Activated naive CD4-positive, alpha-beta T cell treated with anti-CD3 and anti-CD28 coated beads, Interleukin-2, amount 50 U/mL, for 72 hours (primary cell): ENCODE data around the gene SLCO3A1. TPM values are rescaled to one million over a fixed set of nuclear protein-coding genes. Genes with fewer than 3 reads are reported as not detected.
A peak's percentile ranks its signal among the peaks of the same experiment; 100 is the strongest.

Experiments used
- ATAC-seq, 2 donors: fragments of 150-1000 bp; cut with Tn5 transposase; 2 replicates each; pipeline ENCODE4 v1.10.0; 2021; ENCODE audit warnings: mild to moderate bottlenecking in 2 of 2, moderate library complexity in 2 of 2
- DNase-seq, 2 donors: peaks; one replicate each; pipeline ENCODE4 v3.0.0; 2021 to 2022; ENCODE audit warnings: low spot score in 2 of 2
- H3K27ac Mint-ChIP-seq, 2 donors: one replicate each; pipeline ENCODE4 v1.8.0; 2022; ENCODE audit warnings: mild to moderate bottlenecking in 2 of 2, mixed read lengths in 2 of 2
- H3K36me3 Mint-ChIP-seq, 2 donors: one replicate each; pipeline ENCODE4 v1.8.0; 2022; ENCODE audit warnings: mixed read lengths in 2 of 2
- H3K9me3 Mint-ChIP-seq, 2 donors: one replicate each; pipeline ENCODE4 v1.8.0; 2022; ENCODE audit warnings: mixed read lengths in 2 of 2
- total RNA-seq, 2 donors: library from RNA; stranded (reverse); gene quantifications; one replicate each; pipeline ENCODE4 v1.2.3, GENCODE V29; 2022

SLCO3A1 gene
- total RNA-seq, 2 donors from 2014 or later, result 3.2 to 3.9 TPM

DNA sequence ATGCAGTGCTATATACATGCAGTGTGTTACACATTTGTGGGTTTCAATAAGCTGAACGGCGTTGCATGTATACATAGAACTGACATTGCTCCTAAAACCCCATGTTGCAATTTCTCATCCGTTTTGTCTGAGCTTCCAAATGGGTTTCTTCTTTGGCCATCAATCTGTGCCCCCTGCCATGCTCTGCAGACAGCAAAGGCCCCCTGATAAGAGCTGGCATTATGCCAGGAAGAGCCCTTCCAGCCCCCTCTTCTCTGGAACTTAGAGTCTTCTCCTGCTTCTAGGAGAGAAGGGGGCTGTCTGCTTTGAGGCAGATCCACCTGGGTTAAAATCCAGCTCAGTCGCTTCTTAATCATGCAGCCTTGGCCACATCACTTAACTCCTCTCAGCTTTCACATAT lies 254.0 kb downstream of the SLCO3A1 start:
- ATAC-seq, result no peak
- no peaks in the 10 kb centered on the region for H3K9me3 Mint-ChIP-seq
- H3K27ac Mint-ChIP-seq, result no peak overlapping the region
- DNase-seq, result no peak
- no peaks in the 10 kb centered on the region for H3K36me3 Mint-ChIP-seq

- no peaks in the 10 kb centered on the region for H3K36me3 Mint-ChIP-seq
- H3K27ac Mint-ChIP-seq, result no peak overlapping the region
- H3K9me3 Mint-ChIP-seq, result no peaks in the 10 kb centered on the region
- DNase-seq (no peak), ATAC-seq (no peak)
Observed at GRCh38 chr15:92109191-92109873, 255.8 kb downstream of the SLCO3A1 start.

GRCh38 chr15:92111291-92111690 lies 257.8 kb downstream of the SLCO3A1 start:
- DNase-seq (no peak), ATAC-seq (no peak)
- H3K27ac Mint-ChIP-seq, result no peak overlapping the region
- H3K36me3 Mint-ChIP-seq, result no peaks in the 10 kb centered on the region
- H3K9me3 Mint-ChIP-seq, result no peaks in the 10 kb centered on the region

- Mint-ChIP-seq H3K27ac (peak overlapping the region; percentile 8 to 37), H3K36me3 (no peaks in the 10 kb centered on the region), H3K9me3 (no peaks in the 10 kb centered on the region)
- ATAC-seq, result no peak
- no peak for DNase-seq
Observed at GRCh38 chr15:92111751-92112150, 258.2 kb downstream of the SLCO3A1 start.

- ATAC-seq, result no peak
- Mint-ChIP-seq H3K36me3 (no peaks in the 10 kb centered on the region), H3K27ac (peak overlapping the region; percentile 8 to 37), H3K9me3 (no peaks in the 10 kb centered on the region)
- no peak for DNase-seq
Observed at GRCh38 chr15:92112180-92112579, 258.7 kb downstream of the SLCO3A1 start.

GRCh38 chr15:92112711-92113110 lies 259.2 kb downstream of the SLCO3A1 start:
- DNase-seq (no peak), ATAC-seq (no peak)
- no peak overlapping the region for H3K27ac Mint-ChIP-seq
- no peaks in the 10 kb centered on the region for H3K36me3 Mint-ChIP-seq
- H3K9me3 Mint-ChIP-seq, result no peaks in the 10 kb centered on the region

DNA sequence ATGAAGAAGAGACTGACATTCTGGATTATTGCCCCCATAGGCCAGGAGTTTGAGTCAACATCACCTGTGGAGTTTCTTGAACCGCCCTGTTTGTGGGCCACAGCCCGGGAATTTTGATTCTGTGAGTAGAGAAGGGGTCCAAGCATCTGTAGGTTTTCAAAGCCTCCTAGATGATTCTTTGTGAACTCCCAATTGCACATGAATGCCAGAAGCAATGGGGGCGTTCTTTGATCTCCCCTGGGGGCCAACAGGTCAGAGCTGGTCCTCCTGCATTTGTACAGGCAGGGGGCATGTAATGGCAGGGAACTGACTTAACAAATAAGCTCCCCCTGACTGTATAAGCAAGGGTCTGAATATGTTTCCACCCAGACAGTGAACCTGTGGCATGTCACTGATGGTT lies 260.3 kb downstream of the SLCO3A1 start:
- DNase-seq, result no peak
- H3K9me3 Mint-ChIP-seq, result no peaks in the 10 kb centered on the region
- H3K36me3 Mint-ChIP-seq, result no peaks in the 10 kb centered on the region
- no peak for ATAC-seq
- H3K27ac Mint-ChIP-seq, result no peak overlapping the region

DNA sequence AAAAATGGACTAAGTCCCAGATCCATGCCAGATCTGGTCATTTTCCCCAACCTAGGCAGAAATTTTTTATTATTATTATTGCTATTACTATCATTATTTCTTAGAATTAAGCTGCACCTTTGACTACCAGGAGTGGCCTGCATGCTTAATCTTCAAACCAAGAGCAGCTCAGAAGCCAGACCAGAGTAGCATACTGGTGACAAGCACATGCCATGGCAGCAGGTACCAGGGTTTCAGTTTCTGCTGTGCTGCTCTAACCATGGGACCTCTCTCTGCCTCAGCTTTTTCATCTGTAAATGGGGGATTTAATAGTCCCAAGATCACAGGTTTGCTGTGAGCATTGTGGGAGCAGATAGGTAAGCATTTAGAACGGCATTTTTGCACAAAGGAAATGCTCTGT lies 262.3 kb downstream of the SLCO3A1 start:
- peaks cover 0 to 4% of the 10 kb centered on the region in 2 donors for H3K36me3 Mint-ChIP-seq
- DNase-seq (no peak), ATAC-seq (no peak)
- no peak overlapping the region for H3K27ac Mint-ChIP-seq
- H3K9me3 Mint-ChIP-seq, result no peaks in the 10 kb centered on the region

DNA sequence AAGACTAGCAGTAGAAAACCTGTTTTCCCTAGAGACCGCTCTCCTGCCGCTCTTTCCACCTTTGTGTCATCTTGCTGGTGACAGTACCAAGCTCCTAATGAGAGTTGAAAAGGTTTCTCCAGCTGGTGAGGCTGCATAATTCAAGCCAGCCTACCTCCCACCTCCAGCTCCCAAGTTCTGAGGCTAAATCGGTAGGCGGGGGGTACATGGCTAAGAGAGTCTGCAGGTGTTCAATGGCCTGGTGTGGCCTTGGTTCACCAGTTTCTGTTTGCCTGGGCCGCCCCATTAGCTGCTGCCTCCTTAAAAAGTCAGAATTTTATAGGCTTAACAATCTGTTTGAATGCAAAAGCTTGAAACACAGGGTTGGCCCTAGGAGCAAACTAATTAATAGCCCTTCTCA lies 262.8 kb downstream of the SLCO3A1 start:
- H3K36me3 Mint-ChIP-seq, result peaks cover 2 to 9% of the 10 kb centered on the region in 2 donors
- H3K9me3 Mint-ChIP-seq, result peaks cover under 1% of the 10 kb centered on the region in 2 donors
- ATAC-seq, result no peak
- DNase-seq, result no peak
- no peak overlapping the region for H3K27ac Mint-ChIP-seq

DNA sequence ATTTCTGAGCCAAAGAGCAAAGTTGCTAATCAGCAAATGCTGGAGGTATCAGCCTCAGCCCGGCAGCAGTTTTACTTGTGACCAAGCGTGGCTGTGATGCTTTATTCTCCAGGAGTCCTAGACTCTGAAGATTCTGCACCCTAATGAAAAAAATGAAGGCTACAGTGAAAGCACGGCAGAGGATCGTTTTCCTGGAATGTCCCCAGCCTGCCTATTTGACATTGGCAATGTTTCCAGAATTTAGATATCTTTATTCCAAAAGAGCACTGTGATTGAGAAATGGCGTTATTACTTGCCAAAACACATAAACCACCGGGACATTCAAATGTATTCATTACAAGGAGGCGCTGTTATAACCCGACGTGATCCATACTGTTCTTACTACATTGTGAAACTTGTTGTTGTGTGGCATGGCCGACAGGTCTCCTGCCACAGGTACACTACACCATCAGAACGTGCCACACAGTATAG lies 263.8 kb downstream of the SLCO3A1 start:
- Mint-ChIP-seq H3K36me3 (peaks cover 10 to 16% of the 10 kb centered on the region in 2 donors), H3K9me3 (peaks cover 6% of the 10 kb centered on the region in 2 donors), H3K27ac (no peak overlapping the region)
- ATAC-seq, result no peak
- DNase-seq, result no peak

GRCh38 chr15:92118162-92118935 lies 264.8 kb downstream of the SLCO3A1 start:
- H3K27ac Mint-ChIP-seq, result no peak overlapping the region

GRCh38 chr15:92118936-92119325 lies 265.4 kb downstream of the SLCO3A1 start:
- DNase-seq, result no peak
- peaks cover 10 to 16% of the 10 kb centered on the region in 2 donors for H3K36me3 Mint-ChIP-seq
- no peak for ATAC-seq
- H3K27ac Mint-ChIP-seq, result no peak overlapping the region
- peaks cover 6% of the 10 kb centered on the region in 2 donors for H3K9me3 Mint-ChIP-seq

More at GRCh38 chr15:92118162-92118935, 264.8 kb downstream of the SLCO3A1 start:
- ATAC-seq, result no peak
- Mint-ChIP-seq H3K36me3 (peaks cover 10 to 16% of the 10 kb centered on the region in 2 donors), H3K9me3 (peaks cover 6% of the 10 kb centered on the region in 2 donors)
- no peak for DNase-seq

- ATAC-seq, result no peak
- Mint-ChIP-seq H3K9me3 (peaks cover 6% of the 10 kb centered on the region in 2 donors), H3K27ac (no peak overlapping the region), H3K36me3 (peaks cover 10 to 16% of the 10 kb centered on the region in 2 donors)
- no peak for DNase-seq
Observed at GRCh38 chr15:92120094-92120795, 266.7 kb downstream of the SLCO3A1 start.

- H3K27ac Mint-ChIP-seq, result no peak overlapping the region
- ATAC-seq, result no peak
- no peak for DNase-seq
- H3K36me3 Mint-ChIP-seq, result peaks cover 10 to 16% of the 10 kb centered on the region in 2 donors
- H3K9me3 Mint-ChIP-seq, result peaks cover 6% of the 10 kb centered on the region in 2 donors
Observed at GRCh38 chr15:92121047-92121446, 267.5 kb downstream of the SLCO3A1 start.

GRCh38 chr15:92122259-92122658 lies 268.8 kb downstream of the SLCO3A1 start:
- H3K27ac Mint-ChIP-seq, result no peak overlapping the region
- ATAC-seq (peak; percentile 45 to 51), DNase-seq (no peak)
- H3K36me3 Mint-ChIP-seq, result peaks cover 10 to 18% of the 10 kb centered on the region in 2 donors
- peaks cover 6% of the 10 kb centered on the region in 2 donors for H3K9me3 Mint-ChIP-seq

GRCh38 chr15:92123962-92124656 lies 270.6 kb downstream of the SLCO3A1 start:
- H3K27ac Mint-ChIP-seq, result peak overlapping the region; percentile 15 to 17
- H3K9me3 Mint-ChIP-seq, result peaks cover 6% of the 10 kb centered on the region in 2 donors
- H3K36me3 Mint-ChIP-seq, result peaks cover 10 to 22% of the 10 kb centered on the region in 2 donors
- DNase-seq (no peak), ATAC-seq (no peak)
